Smooth muscle cell of the coronary artery (primary cell): Measurements from ENCODE around the gene VIP. TPM values are rescaled to one million over a fixed set of nuclear protein-coding genes. Genes with fewer than 3 reads are reported as not detected.

ENCODE experiments used
- total RNA-seq: library from RNA; depleted of rRNA; stranded (reverse); fragments of >200 nt; gene quantifications from 2 replicates; pipeline ENCODE4 v1.2.3, GENCODE V29; 2014; ENCODE audit warnings: low replicate concordance

Gene VIP
- total RNA-seq = 0.08 TPM in 1 of 2 replicates, not detected in the other

DNA sequence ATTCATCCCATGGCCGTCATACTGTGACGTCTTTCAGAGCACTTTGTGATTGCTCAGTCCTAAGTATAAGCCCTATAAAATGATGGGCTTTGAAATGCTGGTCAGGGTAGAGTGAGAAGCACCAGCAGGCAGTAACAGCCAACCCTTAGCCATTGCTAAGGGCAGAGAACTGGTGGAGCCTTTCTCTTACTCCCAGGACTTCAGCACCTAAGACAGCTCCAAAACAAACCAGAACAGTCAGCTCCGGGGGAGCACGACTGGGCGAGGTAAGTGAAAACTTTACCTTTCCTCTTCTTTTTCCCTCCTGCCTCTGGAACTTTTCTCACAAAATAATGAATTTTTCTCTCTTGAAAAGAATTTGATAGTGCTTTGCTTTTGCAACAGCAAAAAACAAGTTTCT is at the start of gene VIP:
TSS of gene VIP (plus strand) at position 104 of the 400 bp plus-strand sequence. CDS start 1,381 bp downstream, outside the sequence.

Other genes starting within 250 kb of the VIP start
- 87.3 and 105 TPM in 2 replicates for gene SYNE1, start 113.4 kb upstream of the VIP start, total RNA-seq
- gene MYCT1, start 52.9 kb upstream of the VIP start, total RNA-seq = 0.47 and 9.5 TPM in 2 replicates
- gene FBXO5, start 232.2 kb downstream of the VIP start, total RNA-seq = 0.82 and 5.5 TPM in 2 replicates